IPS-18c (cell line): Measurements from ENCODE around the gene PLXNC1.

Experiments used
- H3K4me3 ChIP-seq: 2 replicates; pipeline ENCODE4 v1.7.0; 2013; ENCODE audit warnings: low read depth, mild to moderate bottlenecking, low read length, moderate library complexity; ENCODE audit not compliant: insufficient read depth
- H3K9me3 ChIP-seq: one replicate; pipeline ENCODE4 v1.6.1; 2013; ENCODE audit warnings: mild to moderate bottlenecking, low read length, moderate library complexity; ENCODE audit not compliant: control insufficient read depth, insufficient read depth

PLXNC1 gene

GRCh38 chr12:94261119-94261518, 112.7 kb downstream of the PLXNC1 start:
- Histone ChIP-seq H3K9me3 (no peaks in the 10 kb centered on the region), H3K4me3 (no peak overlapping the region)

DNA sequence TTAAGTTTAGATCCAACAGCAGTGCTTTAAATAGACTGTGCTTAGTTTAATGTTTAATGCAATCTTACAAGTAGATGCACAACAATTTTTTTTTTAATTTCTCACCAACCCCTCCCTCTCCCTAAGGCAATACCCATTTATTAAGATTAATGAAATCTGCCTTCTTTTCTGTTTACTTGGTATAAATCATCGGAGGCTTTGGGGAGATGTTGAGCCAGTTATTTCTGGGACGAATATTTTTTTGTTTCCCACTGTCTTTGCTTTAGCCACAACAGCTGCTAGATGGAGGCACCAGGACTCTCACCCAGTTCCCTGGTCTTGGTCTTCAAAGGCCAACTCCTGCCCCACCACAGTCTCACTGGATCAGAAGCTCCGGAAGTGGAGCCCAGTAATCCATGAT, 113.4 kb downstream of the PLXNC1 start:
- no peaks in the 10 kb centered on the region for H3K9me3 ChIP-seq
- H3K4me3 ChIP-seq, result no peak overlapping the region

- no peaks in the 10 kb centered on the region for H3K9me3 ChIP-seq
- H3K4me3 ChIP-seq, result no peak overlapping the region
Observed at GRCh38 chr12:94262228-94263010, 114.0 kb downstream of the PLXNC1 start.

DNA sequence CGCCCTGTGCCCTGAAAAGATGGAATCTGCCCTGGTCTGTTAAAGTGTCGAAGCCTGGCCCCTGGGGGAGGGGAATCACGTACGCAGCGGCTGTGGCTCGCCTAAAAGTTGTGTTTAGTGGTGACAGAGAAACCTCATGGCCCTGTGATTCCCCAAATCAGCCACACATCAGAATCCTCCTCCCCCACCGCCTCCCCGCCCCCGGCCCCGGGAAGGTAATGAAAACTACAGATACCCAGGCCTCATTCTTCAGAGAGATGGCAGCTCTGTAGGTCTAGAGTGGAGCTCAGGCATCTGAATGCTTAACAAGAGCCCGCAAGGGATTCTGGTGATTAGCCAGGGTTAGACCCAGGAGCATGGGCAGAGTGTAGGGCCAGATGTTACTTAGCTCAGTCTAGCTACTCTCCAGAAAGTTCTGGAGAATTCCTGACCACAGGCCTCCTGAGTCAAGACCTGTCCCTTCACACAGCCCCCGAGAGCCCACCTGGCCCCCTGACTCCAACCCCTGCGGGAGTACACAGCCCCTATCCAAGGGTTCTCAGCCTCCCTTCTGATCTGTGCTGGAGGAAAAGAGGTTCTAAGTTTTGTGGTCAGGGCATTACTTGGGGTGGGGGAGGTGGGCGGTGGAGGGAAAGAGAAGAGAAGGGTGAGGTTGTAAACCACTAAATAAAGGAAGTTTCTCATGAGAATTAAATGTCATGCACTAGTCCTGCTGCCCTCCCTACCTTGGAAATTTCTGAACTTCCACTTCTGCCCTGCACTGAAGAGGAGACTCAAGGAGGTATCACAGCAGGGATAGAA, 114.8 kb downstream of the PLXNC1 start:
- Histone ChIP-seq H3K4me3 (no peak overlapping the region), H3K9me3 (no peaks in the 10 kb centered on the region)

DNA sequence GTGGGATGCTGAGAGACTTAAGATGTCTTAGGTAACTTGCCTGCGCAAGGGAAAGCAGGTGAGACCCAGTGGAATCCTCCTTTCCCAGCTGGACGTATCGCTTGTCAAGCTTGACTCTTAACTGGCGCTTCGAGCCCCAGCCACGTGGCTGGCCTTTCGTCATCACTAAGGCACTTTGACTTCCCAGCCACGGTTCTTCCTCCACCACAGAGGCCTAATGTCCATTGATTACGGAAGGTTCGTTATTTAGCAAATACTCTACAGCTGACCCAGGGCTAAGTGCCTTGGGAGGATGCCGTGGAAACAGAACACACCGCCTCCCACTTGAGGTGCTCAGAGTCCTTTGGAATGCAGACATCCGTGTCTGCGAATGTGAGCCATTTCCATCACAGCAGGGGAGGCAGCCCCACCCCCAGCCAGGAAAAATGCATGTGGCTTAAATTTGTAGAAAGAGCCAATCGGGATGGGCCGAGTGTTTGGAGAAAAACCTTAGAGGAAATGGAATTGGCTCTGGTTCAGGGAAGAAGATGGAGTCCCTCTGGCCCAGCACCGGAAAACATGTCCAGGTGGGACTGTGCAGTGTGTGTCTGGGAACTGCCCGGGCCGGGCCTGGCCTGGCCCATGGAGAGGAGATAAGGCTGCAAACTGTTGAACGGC, 115.7 kb downstream of the PLXNC1 start:
- Histone ChIP-seq H3K9me3 (no peaks in the 10 kb centered on the region), H3K4me3 (no peak overlapping the region)

DNA sequence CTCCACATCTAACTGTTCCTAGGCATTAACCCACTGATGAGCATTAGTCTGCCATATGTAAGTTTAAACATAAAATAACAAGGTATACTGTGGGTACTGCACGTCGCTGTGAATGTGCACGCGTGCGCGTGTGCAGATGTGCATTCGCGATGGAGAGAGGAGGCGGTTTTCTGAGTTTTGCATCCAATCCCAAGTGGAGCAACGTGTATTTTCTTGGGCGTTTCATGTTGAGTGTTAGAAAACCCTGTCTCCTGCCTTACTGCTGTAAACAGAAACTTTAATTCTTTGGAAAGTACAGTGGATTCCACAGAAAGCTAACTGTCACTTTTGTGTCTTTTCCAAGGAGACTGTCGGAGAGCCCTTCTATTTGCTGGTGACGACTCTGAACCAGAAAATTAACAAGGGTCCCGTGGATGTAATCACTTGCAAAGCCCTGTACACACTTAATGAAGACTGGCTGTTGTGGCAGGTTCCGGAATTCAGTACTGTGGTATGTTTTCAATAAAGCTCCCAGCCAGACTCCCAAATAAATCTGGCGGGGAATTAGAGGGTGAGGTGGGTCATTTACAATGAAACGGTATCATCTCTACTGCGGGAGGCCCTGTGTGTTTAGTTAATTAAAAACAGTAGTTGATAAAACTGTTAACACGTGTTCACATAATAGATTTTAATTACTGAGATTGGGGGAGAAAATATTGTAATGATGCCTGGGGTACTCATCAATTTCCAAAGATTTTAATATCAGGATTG, 116.5 kb downstream of the PLXNC1 start:
- H3K4me3 ChIP-seq, result no peak overlapping the region
- H3K9me3 ChIP-seq, result no peaks in the 10 kb centered on the region

- no peak overlapping the region for H3K4me3 ChIP-seq
Observed at GRCh38 chr12:94265539-94265938, 117.2 kb downstream of the PLXNC1 start.

GRCh38 chr12:94265966-94266745, 117.8 kb downstream of the PLXNC1 start:
- Histone ChIP-seq H3K4me3 (no peak overlapping the region), H3K9me3 (no peaks in the 10 kb centered on the region)

More at GRCh38 chr12:94265539-94265938, 117.2 kb downstream of the PLXNC1 start:
- H3K9me3 ChIP-seq, result no peaks in the 10 kb centered on the region

- H3K9me3 ChIP-seq, result no peaks in the 10 kb centered on the region
- H3K4me3 ChIP-seq, result no peak overlapping the region
Observed at GRCh38 chr12:94266796-94267536, 118.6 kb downstream of the PLXNC1 start.

DNA sequence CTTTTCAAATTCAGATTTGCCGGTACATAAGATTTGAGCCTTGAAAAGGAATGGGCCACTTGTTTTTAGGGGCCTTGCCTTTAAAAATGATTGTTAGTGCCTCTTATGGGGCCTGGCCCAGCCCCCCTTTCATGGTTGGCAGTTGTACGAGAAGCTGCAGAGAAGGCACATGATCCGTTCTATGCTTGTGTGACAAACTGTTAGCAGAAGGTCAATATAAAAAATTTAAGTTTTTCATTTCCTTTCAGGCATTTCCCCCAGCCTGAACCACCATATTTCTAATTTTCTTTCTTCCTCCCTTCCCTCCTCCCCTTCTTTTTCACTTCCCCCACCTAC, 119.1 kb downstream of the PLXNC1 start:
- Histone ChIP-seq H3K4me3 (no peak overlapping the region), H3K9me3 (no peaks in the 10 kb centered on the region)

- no peaks in the 10 kb centered on the region for H3K9me3 ChIP-seq
- H3K4me3 ChIP-seq, result no peak overlapping the region
Observed at GRCh38 chr12:94267921-94268471, 119.6 kb downstream of the PLXNC1 start.

- no peak overlapping the region for H3K4me3 ChIP-seq
- no peaks in the 10 kb centered on the region for H3K9me3 ChIP-seq
Observed at GRCh38 chr12:94269316-94269999, 121.1 kb downstream of the PLXNC1 start.

DNA sequence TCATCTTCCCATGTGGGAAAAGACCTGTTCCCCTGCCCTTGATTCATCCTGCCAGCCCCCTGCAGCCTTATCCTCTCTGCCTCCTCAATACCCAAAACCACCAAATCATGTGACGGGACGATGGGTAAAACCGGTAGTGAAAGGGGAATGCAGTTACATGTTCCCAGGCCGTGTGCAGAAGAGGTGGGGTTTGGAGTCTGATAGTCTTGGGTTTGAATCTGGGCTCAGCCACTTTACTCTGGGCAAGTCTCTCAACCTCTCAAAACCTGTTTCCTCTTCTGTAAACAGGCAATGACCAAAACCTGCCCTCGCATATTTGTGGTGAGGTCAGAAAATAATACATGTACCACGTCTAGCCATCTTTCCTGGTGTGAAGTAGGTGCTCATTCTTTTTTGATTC, 123.0 kb downstream of the PLXNC1 start:
- Histone ChIP-seq H3K9me3 (no peaks in the 10 kb centered on the region), H3K4me3 (no peak overlapping the region)

DNA sequence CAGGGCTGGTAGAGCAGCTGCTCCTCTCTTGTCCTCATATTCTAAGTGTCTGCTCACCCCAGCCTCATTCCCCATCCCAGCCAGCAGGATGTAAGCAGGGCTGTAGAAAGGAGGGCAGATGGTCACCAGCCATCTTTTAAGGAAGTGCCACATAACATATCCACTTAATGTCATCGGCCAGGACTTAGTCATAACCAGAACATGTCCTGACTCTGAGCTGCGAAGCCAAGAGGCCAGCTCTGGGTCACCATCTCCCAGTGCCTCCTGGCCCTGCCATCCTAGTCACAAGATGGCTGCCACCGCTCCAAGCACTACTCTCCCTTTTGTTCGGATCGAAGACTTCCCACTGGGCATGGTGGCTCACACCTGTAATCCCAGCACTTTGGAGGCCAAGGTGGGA, 123.9 kb downstream of the PLXNC1 start:
- no peak overlapping the region for H3K4me3 ChIP-seq
- no peaks in the 10 kb centered on the region for H3K9me3 ChIP-seq

- no peak overlapping the region for H3K4me3 ChIP-seq
- no peaks in the 10 kb centered on the region for H3K9me3 ChIP-seq
Observed at GRCh38 chr12:94273272-94273671, 124.9 kb downstream of the PLXNC1 start.
